Right kidney (tissue), 1 donor: Measurements from ENCODE around the gene SSBP3.

Source experiments
- DNase-seq: peaks from one replicate; pipeline ENCODE4 v3.0.0-alpha.2; 2016

SSBP3 gene

DNA sequence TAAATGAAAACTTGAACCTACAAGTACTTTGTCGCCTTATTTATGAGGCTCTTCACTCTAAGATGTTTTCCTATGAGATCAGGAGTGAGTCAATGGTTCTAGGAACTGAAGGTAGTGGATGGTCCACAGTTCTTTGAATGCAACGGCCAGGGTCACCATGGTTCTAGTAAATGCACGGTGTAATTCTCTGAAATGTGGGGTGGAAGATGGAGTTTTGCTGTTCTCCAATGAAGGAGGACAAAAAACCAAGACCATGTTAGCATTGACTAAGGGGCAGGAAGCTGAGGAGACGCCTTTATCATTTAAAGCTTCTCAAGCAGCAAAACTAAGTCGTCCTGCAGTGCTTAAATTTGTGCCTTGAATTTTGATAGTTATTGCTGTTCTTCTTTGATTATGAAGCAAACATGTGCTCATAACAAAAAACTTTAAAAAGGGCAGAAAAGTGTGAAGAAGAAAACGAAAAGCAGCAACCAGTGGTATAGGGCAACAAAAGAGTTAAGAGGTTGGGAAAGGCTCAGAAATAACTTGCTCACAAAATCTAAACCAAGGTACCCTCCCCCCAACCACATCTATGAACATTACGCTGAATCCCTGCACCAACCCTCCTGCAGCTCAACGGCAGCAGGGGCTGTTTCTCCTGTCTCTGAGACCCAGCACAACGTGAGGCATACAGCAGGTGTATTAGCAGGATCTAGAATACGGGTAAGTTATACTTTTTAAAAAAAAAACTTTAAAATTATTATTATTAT lies 121.2 kb downstream of the SSBP3 start:
- no peak for DNase-seq

DNA sequence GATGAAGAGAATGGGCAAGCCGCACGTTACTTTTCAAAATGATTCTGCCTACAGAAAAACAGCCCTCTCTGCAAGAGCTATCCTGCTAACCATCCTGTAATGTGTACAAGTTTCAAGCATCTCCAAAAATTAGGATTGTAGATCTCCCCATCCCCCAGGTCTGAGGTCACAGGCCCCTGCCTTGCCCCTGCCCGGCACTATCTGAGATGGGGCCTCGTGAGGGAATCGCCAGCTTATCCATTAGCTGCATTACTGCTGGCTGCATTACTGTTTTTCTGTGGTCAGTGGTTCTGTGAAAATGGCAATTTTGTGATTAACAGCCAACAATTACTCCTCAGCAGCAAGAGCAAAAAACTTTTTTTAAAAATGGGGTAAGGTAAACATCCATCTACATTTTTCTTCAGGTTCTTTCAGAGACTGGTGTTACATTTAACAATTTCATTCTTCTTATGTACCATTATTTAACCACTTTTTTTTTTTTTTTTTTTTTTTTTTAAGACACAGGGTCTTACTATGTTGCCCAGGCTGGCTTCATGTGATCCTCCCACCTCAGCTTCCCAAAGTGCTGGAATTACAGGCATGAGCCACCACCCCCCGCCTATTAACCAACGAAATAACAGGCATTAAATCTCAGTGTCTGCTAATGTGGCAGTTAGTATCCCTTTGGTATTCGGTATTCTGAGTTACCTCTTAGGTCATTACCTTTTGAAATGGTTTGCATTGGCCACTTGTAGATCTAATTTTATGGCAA lies 122.4 kb downstream of the SSBP3 start:
- DNase-seq: no peak

GRCh38 chr1:54282101-54282847 lies 123.9 kb downstream of the SSBP3 start:
- DNase-seq: no peak

DNA sequence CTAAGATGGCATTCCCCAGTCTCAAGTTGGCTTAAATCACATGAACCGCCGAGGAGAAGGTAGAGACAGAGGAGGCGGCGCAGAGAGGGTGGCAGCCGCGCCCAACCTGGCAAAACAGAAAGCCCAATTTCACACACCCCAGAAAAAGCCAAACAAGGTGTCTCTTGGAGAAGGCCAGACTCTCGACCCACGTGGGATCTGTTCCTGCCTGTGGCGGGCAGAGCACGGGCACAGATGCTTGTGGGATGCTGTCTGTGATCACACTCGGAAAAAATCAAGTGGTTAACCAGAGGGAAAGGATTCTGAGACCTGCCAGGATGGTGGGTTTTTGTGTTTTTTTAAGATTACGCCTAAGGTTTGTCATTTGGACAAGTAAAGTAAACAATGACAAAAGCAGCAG lies 125.5 kb downstream of the SSBP3 start:
- no peak for DNase-seq

DNA sequence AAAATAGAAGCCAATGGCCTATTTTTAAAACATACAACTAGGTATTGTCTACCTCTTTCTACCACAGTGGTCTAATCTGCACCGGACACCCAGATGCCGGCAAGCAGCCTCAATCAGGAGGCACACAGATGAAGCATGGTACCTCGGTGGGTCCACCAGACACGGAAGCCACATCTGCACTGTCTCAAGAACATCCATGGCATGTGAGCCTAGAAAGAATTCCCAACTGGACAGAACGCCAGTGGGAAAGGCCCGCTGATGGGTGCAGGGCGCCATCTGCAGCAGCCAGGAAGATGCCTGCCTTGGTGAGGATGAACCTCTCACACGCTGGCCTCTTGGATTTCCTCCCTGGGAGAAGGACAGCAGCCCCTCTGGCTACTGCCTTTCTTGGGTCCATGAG lies 126.7 kb downstream of the SSBP3 start:
- DNase-seq: no peak

GRCh38 chr1:54278941-54279422 lies 127.2 kb downstream of the SSBP3 start:
- DNase-seq: no peak

DNA sequence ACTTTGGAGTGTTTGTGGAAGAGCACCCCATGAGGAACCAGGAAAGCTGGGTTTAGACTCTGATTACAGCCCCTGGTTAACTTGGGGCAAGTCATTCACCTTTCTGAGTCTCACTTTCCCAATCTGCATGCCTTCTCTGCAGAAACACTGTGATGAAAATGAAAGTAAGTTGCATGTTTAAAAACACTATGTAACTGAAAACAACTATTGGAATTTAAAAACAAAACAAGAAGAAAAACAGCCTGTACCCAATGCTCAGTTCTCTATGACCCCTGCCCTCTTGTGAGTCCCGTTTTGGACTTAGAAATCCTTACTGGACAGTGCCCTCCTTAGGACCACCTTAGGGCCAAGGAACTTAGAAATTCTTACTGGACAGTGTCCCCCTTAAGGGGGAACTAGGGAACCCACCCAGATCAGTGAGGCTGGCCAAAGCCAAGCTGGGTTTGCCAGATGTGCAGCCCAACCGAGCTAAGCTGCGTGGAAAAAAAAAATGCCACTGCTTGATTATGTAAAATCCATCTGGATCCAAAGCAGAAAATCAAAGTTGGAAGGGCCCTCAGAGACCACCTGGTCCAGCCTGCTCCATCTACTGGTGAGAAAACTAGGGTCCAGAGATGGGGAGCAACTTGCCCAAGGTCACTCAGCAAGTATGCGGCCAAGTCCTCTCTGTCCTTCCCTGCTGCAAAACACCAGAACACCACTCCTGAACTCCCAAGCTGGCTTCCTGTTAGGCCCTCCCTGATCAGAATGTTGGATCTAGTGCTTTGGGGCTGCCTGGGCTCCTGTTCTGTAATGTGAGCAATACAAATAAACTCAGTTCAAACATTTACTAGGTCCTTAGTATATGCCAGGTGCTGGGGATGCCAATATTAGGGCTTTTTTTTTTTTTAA lies 128.5 kb downstream of the SSBP3 start:
- DNase-seq: no peak

DNA sequence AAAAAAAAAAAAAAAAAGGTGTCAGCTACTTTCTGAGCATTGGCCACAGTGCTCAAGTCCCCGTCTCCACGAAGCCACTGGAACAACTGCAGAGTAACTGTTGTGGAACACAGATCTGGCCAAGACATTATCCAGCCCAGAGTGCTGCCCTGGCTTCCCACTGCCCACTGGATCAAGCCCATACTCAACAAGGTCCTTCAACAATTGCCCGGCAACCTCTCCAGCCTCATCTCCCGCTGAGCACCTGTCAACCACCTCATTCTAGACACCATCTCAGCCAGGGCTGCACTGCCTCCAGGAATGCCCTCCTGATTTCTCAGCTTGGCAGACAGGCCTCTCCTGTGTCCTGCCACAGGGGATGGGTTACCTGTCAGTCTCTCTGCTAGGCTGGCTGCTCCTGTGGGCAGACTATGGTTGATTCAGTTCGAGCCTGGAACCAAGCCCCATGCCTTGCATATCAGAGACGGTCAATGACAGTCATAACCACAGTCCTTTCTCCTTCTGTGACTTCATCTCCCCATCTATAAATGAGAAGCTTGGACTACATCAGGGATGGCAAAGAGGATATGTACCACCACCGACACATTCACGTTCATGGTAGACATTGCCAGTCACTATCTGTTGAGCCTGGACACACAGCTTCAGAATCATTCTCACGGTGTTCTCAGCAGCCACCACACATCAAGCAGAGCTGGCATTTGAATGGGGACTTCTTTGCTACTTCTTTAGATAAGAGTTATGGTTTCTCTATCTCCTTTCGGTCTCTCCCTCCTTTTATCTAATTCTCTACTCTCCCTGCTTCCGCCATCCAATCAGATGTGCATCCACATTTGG lies 129.4 kb downstream of the SSBP3 start:
- no peak for DNase-seq

DNA sequence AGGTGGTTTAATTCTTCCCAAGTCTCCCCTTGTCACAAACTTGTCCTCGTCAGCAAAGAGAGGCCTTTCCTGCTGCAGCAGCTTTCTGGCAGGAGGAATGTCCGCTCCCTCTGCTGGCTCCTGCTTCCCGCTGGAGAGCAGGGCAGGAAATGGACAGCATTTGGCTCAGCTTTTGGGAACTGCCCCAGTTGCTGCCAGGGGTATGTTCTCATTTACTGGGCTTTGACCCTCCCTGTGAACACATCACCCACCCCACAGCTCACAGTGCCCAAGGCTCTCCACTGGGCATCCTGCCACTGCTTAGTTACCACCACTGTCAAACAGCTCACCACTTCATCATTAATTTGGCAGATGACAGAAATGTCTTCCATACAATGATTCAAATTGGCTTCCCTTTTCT lies 130.8 kb downstream of the SSBP3 start:
- DNase-seq: peak; percentile 35

- peak; percentile 25 for DNase-seq
These were observed 131.3 kb downstream of the SSBP3 start for GRCh38 chr1:54274881-54275280.

DNA sequence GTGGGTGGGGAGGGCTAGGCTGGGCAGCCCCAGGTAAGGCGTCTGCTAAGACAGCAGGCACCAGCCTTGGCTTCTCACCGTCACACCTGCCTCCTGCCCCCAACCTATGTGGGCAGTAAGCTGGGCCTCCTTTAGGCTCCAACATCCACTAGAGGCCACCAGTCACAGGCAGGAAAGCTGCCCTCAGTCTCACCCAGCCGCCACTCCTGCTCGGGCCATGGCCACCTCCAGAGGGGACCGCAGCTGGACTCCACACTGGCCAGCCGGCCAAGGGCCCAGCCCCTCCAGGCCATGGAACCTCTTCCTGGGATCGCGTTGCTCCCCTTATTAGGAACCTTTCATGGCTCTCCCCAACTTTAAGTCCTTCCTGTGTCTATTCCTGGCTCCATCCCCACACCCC lies 131.7 kb downstream of the SSBP3 start:
- DNase-seq: peak; percentile 35

DNA sequence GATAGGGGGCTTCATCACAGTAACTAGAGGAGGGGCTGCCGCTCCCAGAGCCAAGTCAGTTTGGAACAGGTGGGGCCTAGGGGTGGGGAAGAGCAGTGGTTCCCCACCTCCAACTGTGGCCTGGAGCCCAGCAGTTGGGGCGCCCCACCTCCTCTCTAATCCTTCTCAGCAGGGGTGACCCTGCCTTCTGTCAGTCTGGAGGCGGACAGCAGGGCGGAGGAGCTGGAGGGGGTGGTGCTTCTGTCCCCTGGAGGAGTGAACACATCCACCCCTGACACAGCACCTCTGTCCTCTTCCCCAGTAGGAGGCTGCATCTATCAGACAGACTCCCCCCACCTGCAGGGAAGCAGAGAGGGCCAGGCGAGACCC lies 132.4 kb downstream of the SSBP3 start:
- no peak for DNase-seq

DNA sequence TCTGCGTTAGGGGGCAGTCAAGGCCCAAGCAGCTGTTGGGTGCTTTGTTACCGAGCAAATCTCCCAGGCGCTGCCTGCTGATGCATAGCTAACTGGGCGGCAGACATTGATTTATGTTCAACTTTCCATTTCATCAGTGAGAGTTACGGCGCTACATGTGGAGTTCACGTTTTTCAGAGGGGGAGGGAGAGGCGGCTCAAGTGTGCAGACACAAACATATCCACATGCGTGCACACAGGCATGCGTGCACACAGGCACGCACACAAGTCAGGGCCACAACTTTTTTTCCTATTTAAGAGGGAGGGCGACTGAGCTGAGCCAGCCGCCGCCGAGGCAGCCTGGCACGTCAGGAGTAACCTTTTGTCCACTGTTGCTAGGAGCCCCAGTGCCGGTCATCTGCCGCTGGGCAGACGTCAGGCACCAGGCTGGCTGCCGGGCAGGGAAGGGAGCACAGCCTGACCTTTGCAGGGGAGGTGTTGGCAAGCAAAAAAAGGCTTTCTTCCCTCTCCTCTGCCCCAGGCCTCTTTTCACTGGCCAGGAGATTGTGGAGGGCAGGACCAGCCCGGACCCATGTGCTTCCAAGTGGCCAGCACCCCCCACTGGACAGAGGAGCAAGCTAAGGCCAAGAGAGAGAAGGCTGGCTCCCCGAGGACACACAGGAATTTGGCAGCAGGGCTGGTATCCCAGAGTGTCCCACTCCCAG lies 133.0 kb downstream of the SSBP3 start:
- DNase-seq: peak; percentile 88

- DNase-seq: no peak
These were observed 133.5 kb downstream of the SSBP3 start for GRCh38 chr1:54272772-54273091.

DNA sequence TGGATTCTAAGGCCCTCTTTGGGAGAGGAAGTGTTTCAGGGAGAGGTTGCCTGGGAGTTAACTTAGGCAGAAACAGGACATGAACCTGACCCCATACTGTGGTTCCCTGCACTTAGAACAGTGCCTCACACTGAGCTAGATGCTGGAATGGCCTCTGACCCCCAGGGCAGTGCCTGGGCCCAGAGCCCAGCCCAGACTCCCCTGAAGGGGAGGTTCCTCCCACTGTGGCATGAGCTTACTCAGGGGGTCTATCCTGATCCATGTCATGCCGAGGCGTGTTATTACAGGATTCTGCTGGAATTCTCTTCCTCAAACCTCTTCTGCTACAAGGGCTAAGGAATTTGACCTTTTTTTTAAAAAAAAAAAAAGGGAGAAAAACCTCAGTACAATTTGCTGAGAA lies 134.1 kb downstream of the SSBP3 start:
- no peak for DNase-seq

DNA sequence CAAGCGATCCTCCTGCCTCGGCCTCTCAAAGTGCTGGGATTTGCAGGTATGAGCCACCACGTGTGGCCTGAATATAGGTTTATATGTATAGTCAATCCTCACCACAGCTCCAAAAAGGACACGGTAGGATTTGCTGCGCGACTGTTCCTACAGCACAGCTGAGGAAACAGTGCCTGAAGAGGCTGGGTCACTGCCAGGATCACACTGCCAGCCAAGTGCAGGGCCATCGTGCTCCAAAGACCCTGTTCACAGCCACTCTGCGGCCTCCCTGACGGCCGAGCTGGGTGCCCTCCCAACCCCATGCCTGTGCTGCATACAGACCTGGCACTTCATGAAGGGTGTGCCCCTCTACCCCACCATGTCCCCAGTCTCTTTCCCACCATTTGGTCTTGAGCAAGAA lies 134.9 kb downstream of the SSBP3 start:
- no peak for DNase-seq

DNA sequence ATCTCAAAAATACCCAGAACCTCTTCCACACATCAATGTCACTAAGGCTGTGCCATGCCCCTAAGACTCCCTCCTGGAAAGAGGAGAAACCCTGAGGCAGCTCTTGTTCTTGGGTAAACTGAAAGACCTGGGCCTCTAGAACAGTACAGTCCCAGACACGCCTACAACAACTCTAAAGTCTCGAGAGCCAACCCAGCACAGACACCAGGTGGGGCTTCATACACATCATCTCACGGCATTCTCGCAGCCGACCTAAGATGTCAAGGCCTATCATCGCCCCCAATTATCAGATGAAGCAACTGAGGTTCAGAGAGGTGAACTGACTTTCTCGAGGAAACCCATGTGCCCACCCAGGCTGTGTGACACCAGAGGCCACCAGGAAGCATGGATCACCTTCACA lies 135.7 kb downstream of the SSBP3 start:
- no peak for DNase-seq

GRCh38 chr1:54268762-54269297 lies 137.4 kb downstream of the SSBP3 start:
- no peak for DNase-seq

- DNase-seq: no peak
These were observed 138.1 kb downstream of the SSBP3 start for GRCh38 chr1:54267815-54268761.
